ENCODE data around the gene IER5.
"Not testable (repeated sequence)": the region's sequence is repeated elsewhere in the genome, so short reads cannot be mapped to it uniquely, and the experiment has no call there.

IER5 gene

GRCh38 chr1:181115368-181115684 is 26.8 kb downstream of the IER5 start:
- Histone ChIP-seq H3K27ac (ENCODE audit: low read length) (no peak overlapping the region), H3K9ac (ENCODE audit: low read length in 2 of 2) (no peak overlapping the region), H3K36me3 (ENCODE audit: control insufficient read depth in 2 of 2, insufficient read depth in 2 of 2, low read length in 2 of 2) (no peaks in the 10 kb centered on the region), H3K4me1 (ENCODE audit: control insufficient read depth, insufficient read depth, low read length) (peaks cover 12% of the 10 kb centered on the region), H3K9me3 (ENCODE audit: control insufficient read depth in 2 of 2, low read length in 2 of 2) (no peaks in the 10 kb centered on the region), H3K27me3 (ENCODE audit: control insufficient read depth in 1 of 2, insufficient read depth in 2 of 2, low read length in 2 of 2) (no peaks in the 10 kb centered on the region), H3K4me3 (ENCODE audit: low read length in 2 of 2) (no peak overlapping the region)

GRCh38 chr1:181115971-181116370 is 27.5 kb downstream of the IER5 start:
- not testable (repeated sequence) for H3K36me3 ChIP-seq (ENCODE audit: control insufficient read depth in 2 of 2, insufficient read depth in 2 of 2, low read length in 2 of 2); H3K9ac ChIP-seq (ENCODE audit: low read length in 2 of 2); H3K27me3 ChIP-seq (ENCODE audit: control insufficient read depth in 1 of 2, insufficient read depth in 2 of 2, low read length in 2 of 2); H3K27ac ChIP-seq (ENCODE audit: low read length); H3K4me3 ChIP-seq (ENCODE audit: low read length in 2 of 2); H3K9me3 ChIP-seq (ENCODE audit: control insufficient read depth in 2 of 2, low read length in 2 of 2)
- H3K4me1 ChIP-seq (ENCODE audit: control insufficient read depth, insufficient read depth, low read length): peaks cover 12% of the 10 kb centered on the region

- no peaks in the 10 kb centered on the region for H3K27me3 ChIP-seq (ENCODE audit: control insufficient read depth in 1 of 2, insufficient read depth in 2 of 2, low read length in 2 of 2)
- H3K27ac ChIP-seq (ENCODE audit: low read length): no peak overlapping the region
- no peaks in the 10 kb centered on the region for H3K36me3 ChIP-seq (ENCODE audit: control insufficient read depth in 2 of 2, insufficient read depth in 2 of 2, low read length in 2 of 2)
- no peak overlapping the region for H3K9ac ChIP-seq (ENCODE audit: low read length in 2 of 2)
- H3K4me1 ChIP-seq (ENCODE audit: control insufficient read depth, insufficient read depth, low read length): peaks cover 12% of the 10 kb centered on the region
- no peaks in the 10 kb centered on the region for H3K9me3 ChIP-seq (ENCODE audit: control insufficient read depth in 2 of 2, low read length in 2 of 2)
- H3K4me3 ChIP-seq (ENCODE audit: low read length in 2 of 2): no peak overlapping the region
These were observed 28.4 kb downstream of the IER5 start for GRCh38 chr1:181116819-181117390.

GRCh38 chr1:181117648-181118449 is 29.3 kb downstream of the IER5 start:
- no peak overlapping the region for H3K9ac ChIP-seq (ENCODE audit: low read length in 2 of 2)

GRCh38 chr1:181119093-181119989 is 30.8 kb downstream of the IER5 start:
- Histone ChIP-seq H3K4me3 (ENCODE audit: low read length in 2 of 2) (no peak overlapping the region), H3K4me1 (ENCODE audit: control insufficient read depth, insufficient read depth, low read length) (no peaks in the 10 kb centered on the region), H3K27me3 (ENCODE audit: control insufficient read depth in 1 of 2, insufficient read depth in 2 of 2, low read length in 2 of 2) (no peaks in the 10 kb centered on the region), H3K36me3 (ENCODE audit: control insufficient read depth in 2 of 2, insufficient read depth in 2 of 2, low read length in 2 of 2) (no peaks in the 10 kb centered on the region), H3K9ac (ENCODE audit: low read length in 2 of 2) (no peak overlapping the region), H3K27ac (ENCODE audit: low read length) (no peak overlapping the region), H3K9me3 (ENCODE audit: control insufficient read depth in 2 of 2, low read length in 2 of 2) (no peaks in the 10 kb centered on the region)

More at GRCh38 chr1:181117648-181118449, 29.3 kb downstream of the IER5 start:
- H3K27ac ChIP-seq (ENCODE audit: low read length): no peak overlapping the region
- no peaks in the 10 kb centered on the region for H3K36me3 ChIP-seq (ENCODE audit: control insufficient read depth in 2 of 2, insufficient read depth in 2 of 2, low read length in 2 of 2)
- H3K27me3 ChIP-seq (ENCODE audit: control insufficient read depth in 1 of 2, insufficient read depth in 2 of 2, low read length in 2 of 2): no peaks in the 10 kb centered on the region
- no peak overlapping the region for H3K4me3 ChIP-seq (ENCODE audit: low read length in 2 of 2)
- H3K4me1 ChIP-seq (ENCODE audit: control insufficient read depth, insufficient read depth, low read length): peaks cover 8% of the 10 kb centered on the region
- no peaks in the 10 kb centered on the region for H3K9me3 ChIP-seq (ENCODE audit: control insufficient read depth in 2 of 2, low read length in 2 of 2)

- Histone ChIP-seq H3K27me3 (ENCODE audit: control insufficient read depth in 1 of 2, insufficient read depth in 2 of 2, low read length in 2 of 2) (no peaks in the 10 kb centered on the region), H3K36me3 (ENCODE audit: control insufficient read depth in 2 of 2, insufficient read depth in 2 of 2, low read length in 2 of 2) (no peaks in the 10 kb centered on the region), H3K9ac (ENCODE audit: low read length in 2 of 2) (no peak overlapping the region), H3K4me1 (ENCODE audit: control insufficient read depth, insufficient read depth, low read length) (no peaks in the 10 kb centered on the region), H3K9me3 (ENCODE audit: control insufficient read depth in 2 of 2, low read length in 2 of 2) (no peaks in the 10 kb centered on the region), H3K27ac (ENCODE audit: low read length) (no peak overlapping the region), H3K4me3 (ENCODE audit: low read length in 2 of 2) (no peak overlapping the region)
These were observed 32.4 kb downstream of the IER5 start for GRCh38 chr1:181120924-181121323.

GRCh38 chr1:181121498-181121897 is 33.0 kb downstream of the IER5 start:
- H3K9me3 ChIP-seq (ENCODE audit: control insufficient read depth in 2 of 2, low read length in 2 of 2): no peaks in the 10 kb centered on the region
- H3K9ac ChIP-seq (ENCODE audit: low read length in 2 of 2): no peak overlapping the region
- H3K27ac ChIP-seq (ENCODE audit: low read length): no peak overlapping the region
- no peaks in the 10 kb centered on the region for H3K36me3 ChIP-seq (ENCODE audit: control insufficient read depth in 2 of 2, insufficient read depth in 2 of 2, low read length in 2 of 2)
- H3K4me3 ChIP-seq (ENCODE audit: low read length in 2 of 2): no peak overlapping the region
- H3K4me1 ChIP-seq (ENCODE audit: control insufficient read depth, insufficient read depth, low read length): no peaks in the 10 kb centered on the region
- no peaks in the 10 kb centered on the region for H3K27me3 ChIP-seq (ENCODE audit: control insufficient read depth in 1 of 2, insufficient read depth in 2 of 2, low read length in 2 of 2)

- Histone ChIP-seq H3K27me3 (ENCODE audit: control insufficient read depth in 1 of 2, insufficient read depth in 2 of 2, low read length in 2 of 2) (no peaks in the 10 kb centered on the region), H3K4me3 (ENCODE audit: low read length in 2 of 2) (no peak overlapping the region), H3K27ac (ENCODE audit: low read length) (no peak overlapping the region), H3K4me1 (ENCODE audit: control insufficient read depth, insufficient read depth, low read length) (peaks cover 2% of the 10 kb centered on the region), H3K9me3 (ENCODE audit: control insufficient read depth in 2 of 2, low read length in 2 of 2) (no peaks in the 10 kb centered on the region), H3K9ac (ENCODE audit: low read length in 2 of 2) (no peak overlapping the region), H3K36me3 (ENCODE audit: control insufficient read depth in 2 of 2, insufficient read depth in 2 of 2, low read length in 2 of 2) (no peaks in the 10 kb centered on the region)
These were observed 33.7 kb downstream of the IER5 start for GRCh38 chr1:181122222-181122621.

GRCh38 chr1:181123173-181123572 is 34.7 kb downstream of the IER5 start:
- no peaks in the 10 kb centered on the region for H3K36me3 ChIP-seq (ENCODE audit: control insufficient read depth in 2 of 2, insufficient read depth in 2 of 2, low read length in 2 of 2)
- H3K9ac ChIP-seq (ENCODE audit: low read length in 2 of 2): no peak overlapping the region
- H3K27ac ChIP-seq (ENCODE audit: low read length): no peak overlapping the region
- H3K4me1 ChIP-seq (ENCODE audit: control insufficient read depth, insufficient read depth, low read length): peaks cover 2% of the 10 kb centered on the region
- H3K9me3 ChIP-seq (ENCODE audit: control insufficient read depth in 2 of 2, low read length in 2 of 2): no peaks in the 10 kb centered on the region
- no peak overlapping the region for H3K4me3 ChIP-seq (ENCODE audit: low read length in 2 of 2)
- H3K27me3 ChIP-seq (ENCODE audit: control insufficient read depth in 1 of 2, insufficient read depth in 2 of 2, low read length in 2 of 2): no peaks in the 10 kb centered on the region

- no peak overlapping the region for H3K9ac ChIP-seq (ENCODE audit: low read length in 2 of 2)
- no peak overlapping the region for H3K27ac ChIP-seq (ENCODE audit: low read length)
- peaks cover 6% of the 10 kb centered on the region for H3K4me1 ChIP-seq (ENCODE audit: control insufficient read depth, insufficient read depth, low read length)
- H3K36me3 ChIP-seq (ENCODE audit: control insufficient read depth in 2 of 2, insufficient read depth in 2 of 2, low read length in 2 of 2): no peaks in the 10 kb centered on the region
- no peaks in the 10 kb centered on the region for H3K9me3 ChIP-seq (ENCODE audit: control insufficient read depth in 2 of 2, low read length in 2 of 2)
- H3K27me3 ChIP-seq (ENCODE audit: control insufficient read depth in 1 of 2, insufficient read depth in 2 of 2, low read length in 2 of 2): no peaks in the 10 kb centered on the region
- H3K4me3 ChIP-seq (ENCODE audit: low read length in 2 of 2): no peak overlapping the region
These were observed 35.8 kb downstream of the IER5 start for GRCh38 chr1:181124291-181124751.
